Tibial nerve (tissue), 3 donors: ENCODE measurements around the gene PDGFB.

Experiments used
- CTCF ChIP-seq, 5 experiments: fragments of 200-600 bp in 3 of 5; fragments of 450-650 bp in 2 of 5; sonication (generic) in 3 of 5; IDR thresholded peaks; one replicate each; pipeline ENCODE4 v1.5.1; 2016 to 2019; ENCODE audit warnings: antibody characterized with exemption in 5 of 5, mild to moderate bottlenecking in 3 of 5, moderate library complexity in 2 of 5
- POLR2A ChIP-seq, 2 donors: fragments of 450-650 bp; IDR thresholded peaks; one replicate each; pipeline ENCODE4 v1.6.1; 2017; ENCODE audit warnings: antibody characterized with exemption in 2 of 2, mild to moderate bottlenecking in 2 of 2, moderate library complexity in 2 of 2

DNA sequence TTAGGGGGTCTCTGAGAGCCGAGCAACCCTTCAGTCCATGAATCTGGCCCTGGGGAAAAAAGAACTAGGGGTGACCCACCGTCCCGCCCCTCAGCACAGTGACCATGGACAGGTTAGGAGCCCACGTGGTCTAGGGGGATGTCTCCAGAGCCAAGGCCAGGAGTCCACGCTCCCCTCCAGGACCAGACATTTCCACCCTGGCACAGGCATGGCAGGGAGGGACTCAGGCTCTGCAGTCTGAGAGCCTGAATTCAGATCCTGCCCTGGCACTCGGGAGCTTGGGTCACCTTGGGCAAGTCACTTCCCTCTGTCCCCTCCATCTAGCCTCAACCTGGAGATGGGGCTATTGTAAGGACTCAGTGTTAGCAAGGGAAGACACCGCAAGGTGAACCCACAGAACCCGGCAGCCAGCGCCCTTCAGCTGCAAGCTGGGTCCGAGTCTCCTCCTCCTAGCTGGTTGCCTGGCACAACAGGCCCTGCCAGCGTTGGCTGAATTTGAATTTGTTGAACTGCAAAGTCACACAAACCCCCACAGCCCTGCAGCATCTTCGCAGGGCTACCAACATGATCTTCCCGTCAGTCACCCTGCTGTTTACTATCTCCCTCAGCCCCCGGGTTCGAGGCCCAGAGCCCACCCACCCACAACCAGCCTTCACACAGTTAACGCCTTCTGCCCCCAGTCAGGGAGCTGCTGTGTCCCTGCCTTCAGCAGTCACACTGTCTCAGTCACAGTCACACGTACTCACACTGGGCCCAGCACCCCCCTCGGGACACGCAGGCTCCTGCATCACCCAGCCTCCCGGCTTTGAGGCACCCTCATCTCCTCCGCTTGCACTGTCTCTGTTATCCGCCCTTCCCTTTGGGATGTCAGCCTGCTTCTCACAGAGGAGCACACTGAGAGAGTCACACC is 603 bp upstream of the PDGFB start:
- TF ChIP-seq CTCF (IDR thresholded peaks at IDR 0.05): no peak
- TF ChIP-seq POLR2A (IDR thresholded peaks at IDR 0.05): no peak
